ENCODE results near the gene PLAAT5.

PLAAT5 gene

DNA sequence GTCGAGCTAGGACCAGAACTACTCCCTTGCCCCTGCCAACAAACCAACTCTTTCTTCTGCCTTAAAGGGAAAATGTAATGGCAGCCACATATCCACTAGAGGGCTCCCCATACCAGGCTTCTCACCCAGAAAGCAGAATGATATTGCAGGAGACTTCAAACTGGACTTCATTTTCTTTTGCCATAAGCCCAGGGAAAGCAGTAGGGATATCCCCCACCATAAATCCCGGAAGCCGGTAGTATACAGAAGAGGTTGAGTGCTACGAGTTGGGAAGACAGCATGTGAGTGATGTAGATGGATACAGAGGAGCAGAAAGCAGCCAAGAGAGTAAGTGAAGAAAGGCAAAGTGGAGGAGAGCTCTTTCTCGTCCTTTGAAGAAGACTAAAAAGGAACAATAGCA is 12.1 kb downstream of the PLAAT5 start:
- peak; percentile 51 to 78 (median 73) for DNase-seq
- peaks cover 0 to 1% (median 0%) of the 10 kb centered on the region in 4 experiments for H3K4me1 ChIP-seq (ENCODE audit: control extremely low read depth in 1 of 4, control insufficient read depth in 4 of 4, insufficient read depth in 4 of 4, low read length in 3 of 4)
- CTCF ChIA-PET = interaction anchor here (0.7 to 7.1 kb wide), 34 partner anchors 11 to 262 kb away, joined by 3 to 140 read pairs (median 4); partner anchors contain the start of genes LGALS12, PLAAT4 and PLAAT5
- no peak overlapping the region for H3K4me3 ChIP-seq (ENCODE audit: control insufficient read depth in 1 of 7, extremely low read depth in 1 of 7, insufficient read depth in 4 of 7, low read depth in 2 of 7, low read length in 6 of 7)
- H3K36me3 ChIP-seq (ENCODE audit: control insufficient read depth in 4 of 4, insufficient read depth in 4 of 4, low read length in 3 of 4) = no peaks in the 10 kb centered on the region
- peaks cover 0 to 11% (median 0%) of the 10 kb centered on the region in 5 experiments for H3K9me3 ChIP-seq (ENCODE audit: control extremely low read depth in 1 of 5, control insufficient read depth in 4 of 5, insufficient read depth in 2 of 5, low read depth in 1 of 5, low read length in 4 of 5)
- peaks cover 0 to 7% (median 0%) of the 10 kb centered on the region in 5 experiments for H3K27me3 ChIP-seq (replicated peaks in 2 of 5; ENCODE audit: control insufficient read depth in 4 of 5, insufficient read depth in 5 of 5, low read length in 4 of 5)
- 0% methylated on average over 2 of the region's 5 CpGs for WGBS (ENCODE audit: insufficient coverage)
- POLR2A ChIA-PET = interaction anchor here (0.6 to 1.3 kb wide), 2 partner anchors 27 to 38 kb away, joined by 3 to 5 read pairs; partner anchors contain the start of gene LGALS12
- H3K27ac ChIP-seq (ENCODE audit: insufficient read depth in 1 of 2, low read depth in 1 of 2, low read length in 2 of 2, poor library complexity in 1 of 2, severe bottlenecking in 2 of 2) = no peak overlapping the region

DNA sequence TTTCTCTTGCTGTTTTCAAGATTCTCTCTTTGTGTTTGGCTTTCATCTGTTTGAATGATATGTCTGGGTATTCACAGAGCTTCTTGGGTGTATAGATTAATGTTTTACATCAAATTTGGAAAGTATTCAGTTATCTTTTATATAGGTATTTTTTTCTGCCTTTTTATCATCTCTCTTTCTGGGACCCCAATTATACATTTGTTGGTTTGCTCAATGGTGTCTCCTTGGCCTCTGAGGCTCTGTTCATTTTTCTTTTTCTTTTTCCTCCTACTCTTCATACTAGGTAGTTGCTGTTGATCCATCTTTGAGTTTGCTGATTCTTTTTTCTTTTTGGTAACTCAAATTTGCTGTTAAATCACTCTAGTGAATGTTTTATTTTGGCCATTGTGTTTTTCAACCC is 14.3 kb downstream of the PLAAT5 start:
- DNase-seq = peak in 2 of 3 donors; percentile 9 to 30
- CTCF ChIA-PET = interaction anchor here (4.2 to 5.4 kb wide), 2 partner anchors 161 to 166 kb away, joined by 20 to 88 read pairs; no protein-coding TSS in a partner anchor
- Histone ChIP-seq H3K27ac (ENCODE audit: insufficient read depth in 1 of 2, low read depth in 1 of 2, low read length in 2 of 2, poor library complexity in 1 of 2, severe bottlenecking in 2 of 2) (no peak overlapping the region), H3K9me3 (ENCODE audit: control extremely low read depth in 1 of 5, control insufficient read depth in 4 of 5, insufficient read depth in 2 of 5, low read depth in 1 of 5, low read length in 4 of 5) (peaks cover 0 to 5% (median 0%) of the 10 kb centered on the region in 5 experiments), H3K4me1 (ENCODE audit: control extremely low read depth in 1 of 4, control insufficient read depth in 4 of 4, insufficient read depth in 4 of 4, low read length in 3 of 4) (peaks cover 0 to 1% (median 0%) of the 10 kb centered on the region in 4 experiments), H3K27me3 (replicated peaks in 2 of 5; ENCODE audit: control insufficient read depth in 4 of 5, insufficient read depth in 5 of 5, low read length in 4 of 5) (peaks cover 0 to 7% (median 0%) of the 10 kb centered on the region in 5 experiments), H3K36me3 (ENCODE audit: control insufficient read depth in 4 of 4, insufficient read depth in 4 of 4, low read length in 3 of 4) (no peaks in the 10 kb centered on the region), H3K4me3 (ENCODE audit: control insufficient read depth in 1 of 7, extremely low read depth in 1 of 7, insufficient read depth in 4 of 7, low read depth in 2 of 7, low read length in 6 of 7) (no peak overlapping the region)
- POLR2A ChIA-PET = no interaction called here

GRCh38 chr11:63472372-63472771 is 18.6 kb downstream of the PLAAT5 start:
- POLR2A ChIA-PET = no interaction called here
- no peak overlapping the region for H3K27ac ChIP-seq (ENCODE audit: insufficient read depth in 1 of 2, low read depth in 1 of 2, low read length in 2 of 2, poor library complexity in 1 of 2, severe bottlenecking in 2 of 2)
- no CpG with 5 or more reads among the region's 3 CpGs for WGBS (ENCODE audit: insufficient coverage)
- peaks cover 0 to 3% (median 0%) of the 10 kb centered on the region in 5 experiments for H3K27me3 ChIP-seq (replicated peaks in 2 of 5; ENCODE audit: control insufficient read depth in 4 of 5, insufficient read depth in 5 of 5, low read length in 4 of 5)
- H3K4me1 ChIP-seq (ENCODE audit: control extremely low read depth in 1 of 4, control insufficient read depth in 4 of 4, insufficient read depth in 4 of 4, low read length in 3 of 4) = no peaks in the 10 kb centered on the region
- H3K36me3 ChIP-seq (ENCODE audit: control insufficient read depth in 4 of 4, insufficient read depth in 4 of 4, low read length in 3 of 4) = no peaks in the 10 kb centered on the region
- CTCF ChIA-PET = no interaction called here
- H3K9me3 ChIP-seq (ENCODE audit: control extremely low read depth in 1 of 5, control insufficient read depth in 4 of 5, insufficient read depth in 2 of 5, low read depth in 1 of 5, low read length in 4 of 5) = peaks cover 0 to 8% (median 0%) of the 10 kb centered on the region in 5 experiments
- DNase-seq = no peak
- no peak overlapping the region for H3K4me3 ChIP-seq (ENCODE audit: control insufficient read depth in 1 of 7, extremely low read depth in 1 of 7, insufficient read depth in 4 of 7, low read depth in 2 of 7, low read length in 6 of 7)

GRCh38 chr11:63470311-63470710 is 20.7 kb downstream of the PLAAT5 start:
- no peak overlapping the region for H3K4me3 ChIP-seq (ENCODE audit: control insufficient read depth in 1 of 7, extremely low read depth in 1 of 7, insufficient read depth in 4 of 7, low read depth in 2 of 7, low read length in 6 of 7)
- CTCF ChIA-PET = no interaction called here
- DNase-seq = no peak
- H3K9me3 ChIP-seq (ENCODE audit: control extremely low read depth in 1 of 5, control insufficient read depth in 4 of 5, insufficient read depth in 2 of 5, low read depth in 1 of 5, low read length in 4 of 5) = peaks cover 0 to 3% (median 0%) of the 10 kb centered on the region in 5 experiments
- POLR2A ChIA-PET = no interaction called here
- H3K4me1 ChIP-seq (ENCODE audit: control extremely low read depth in 1 of 4, control insufficient read depth in 4 of 4, insufficient read depth in 4 of 4, low read length in 3 of 4) = no peaks in the 10 kb centered on the region
- peaks cover 0 to 3% (median 0%) of the 10 kb centered on the region in 5 experiments for H3K27me3 ChIP-seq (replicated peaks in 2 of 5; ENCODE audit: control insufficient read depth in 4 of 5, insufficient read depth in 5 of 5, low read length in 4 of 5)
- WGBS (ENCODE audit: insufficient coverage) = no CpG with 5 or more reads among the region's 3 CpGs
- no peak overlapping the region for H3K27ac ChIP-seq (ENCODE audit: insufficient read depth in 1 of 2, low read depth in 1 of 2, low read length in 2 of 2, poor library complexity in 1 of 2, severe bottlenecking in 2 of 2)
- no peaks in the 10 kb centered on the region for H3K36me3 ChIP-seq (ENCODE audit: control insufficient read depth in 4 of 4, insufficient read depth in 4 of 4, low read length in 3 of 4)

GRCh38 chr11:63462137-63462536 is 28.8 kb downstream of the PLAAT5 start:
- H3K9me3 ChIP-seq (ENCODE audit: control extremely low read depth in 1 of 5, control insufficient read depth in 4 of 5, insufficient read depth in 2 of 5, low read depth in 1 of 5, low read length in 4 of 5) = no peaks in the 10 kb centered on the region
- ChIA-PET CTCF (interaction anchor here (1.1 kb wide), 1 partner anchor 17 kb away, joined by 3 read pairs; no protein-coding TSS in a partner anchor), POLR2A (no interaction called here)
- H3K36me3 ChIP-seq (ENCODE audit: control insufficient read depth in 4 of 4, insufficient read depth in 4 of 4, low read length in 3 of 4) = no peaks in the 10 kb centered on the region
- no peak overlapping the region for H3K27ac ChIP-seq (ENCODE audit: insufficient read depth in 1 of 2, low read depth in 1 of 2, low read length in 2 of 2, poor library complexity in 1 of 2, severe bottlenecking in 2 of 2)
- H3K4me1 ChIP-seq (ENCODE audit: control extremely low read depth in 1 of 4, control insufficient read depth in 4 of 4, insufficient read depth in 4 of 4, low read length in 3 of 4) = no peaks in the 10 kb centered on the region
- DNase-seq = no peak
- H3K27me3 ChIP-seq (replicated peaks in 2 of 5; ENCODE audit: control insufficient read depth in 4 of 5, insufficient read depth in 5 of 5, low read length in 4 of 5) = peaks cover 0 to 4% (median 3%) of the 10 kb centered on the region in 5 experiments
- no peak overlapping the region for H3K4me3 ChIP-seq (ENCODE audit: control insufficient read depth in 1 of 7, extremely low read depth in 1 of 7, insufficient read depth in 4 of 7, low read depth in 2 of 7, low read length in 6 of 7)

GRCh38 chr11:63459586-63459985 is 31.4 kb downstream of the PLAAT5 start:
- WGBS (ENCODE audit: insufficient coverage) = 88% methylated on average over 6 of the region's 6 CpGs
- H3K4me1 ChIP-seq (ENCODE audit: control extremely low read depth in 1 of 4, control insufficient read depth in 4 of 4, insufficient read depth in 4 of 4, low read length in 3 of 4) = no peaks in the 10 kb centered on the region
- ChIA-PET POLR2A (no interaction called here), CTCF (no interaction called here)
- DNase-seq = no peak
- H3K27me3 ChIP-seq (replicated peaks in 2 of 5; ENCODE audit: control insufficient read depth in 4 of 5, insufficient read depth in 5 of 5, low read length in 4 of 5) = peaks cover 0 to 4% (median 3%) of the 10 kb centered on the region in 5 experiments
- no peak overlapping the region for H3K4me3 ChIP-seq (ENCODE audit: control insufficient read depth in 1 of 7, extremely low read depth in 1 of 7, insufficient read depth in 4 of 7, low read depth in 2 of 7, low read length in 6 of 7)
- H3K9me3 ChIP-seq (ENCODE audit: control extremely low read depth in 1 of 5, control insufficient read depth in 4 of 5, insufficient read depth in 2 of 5, low read depth in 1 of 5, low read length in 4 of 5) = no peaks in the 10 kb centered on the region
- no peak overlapping the region for H3K27ac ChIP-seq (ENCODE audit: insufficient read depth in 1 of 2, low read depth in 1 of 2, low read length in 2 of 2, poor library complexity in 1 of 2, severe bottlenecking in 2 of 2)
- H3K36me3 ChIP-seq (ENCODE audit: control insufficient read depth in 4 of 4, insufficient read depth in 4 of 4, low read length in 3 of 4) = no peaks in the 10 kb centered on the region

- H3K4me3 ChIP-seq (ENCODE audit: control insufficient read depth in 1 of 7, extremely low read depth in 1 of 7, insufficient read depth in 4 of 7, low read depth in 2 of 7, low read length in 6 of 7) = no peak overlapping the region
- WGBS (ENCODE audit: insufficient coverage) = 20% methylated on average over 1 of the region's 1 CpG
- CTCF ChIA-PET = no interaction called here
These were observed 42.3 kb downstream of the PLAAT5 start for GRCh38 chr11:63448646-63449045.

More at GRCh38 chr11:63448646-63449045, 42.3 kb downstream of the PLAAT5 start:
- no peaks in the 10 kb centered on the region for H3K36me3 ChIP-seq (ENCODE audit: control insufficient read depth in 4 of 4, insufficient read depth in 4 of 4, low read length in 3 of 4)
- H3K4me1 ChIP-seq (ENCODE audit: control extremely low read depth in 1 of 4, control insufficient read depth in 4 of 4, insufficient read depth in 4 of 4, low read length in 3 of 4) = peaks cover 0 to 10% (median 1%) of the 10 kb centered on the region in 4 experiments
- POLR2A ChIA-PET = no interaction called here
- no peak overlapping the region for H3K27ac ChIP-seq (ENCODE audit: insufficient read depth in 1 of 2, low read depth in 1 of 2, low read length in 2 of 2, poor library complexity in 1 of 2, severe bottlenecking in 2 of 2)
- no peaks in the 10 kb centered on the region for H3K9me3 ChIP-seq (ENCODE audit: control extremely low read depth in 1 of 5, control insufficient read depth in 4 of 5, insufficient read depth in 2 of 5, low read depth in 1 of 5, low read length in 4 of 5)
- peaks cover 0 to under 1% (median 0%) of the 10 kb centered on the region in 5 experiments for H3K27me3 ChIP-seq (replicated peaks in 2 of 5; ENCODE audit: control insufficient read depth in 4 of 5, insufficient read depth in 5 of 5, low read length in 4 of 5)
- DNase-seq = peak in 2 of 3 donors; percentile 24 to 33
